Astrocyte of the cerebellum (primary cell): ENCODE measurements around the gene HTT.

ENCODE experiments used
- DNase-seq: peaks from one replicate; pipeline ENCODE4 v3.0.0-alpha.2; 2011; ENCODE audit warnings: low read depth
- H3K4me3 ChIP-seq: 2 replicates; pipeline ENCODE4 v1.5.1; 2011; ENCODE audit warnings: mild to moderate bottlenecking, low read depth, low read length, moderate library complexity
- in situ Hi-C: cut with HindIII; loops from 2 replicates; pipeline ENCODE4 v1.10.0; 2017; ENCODE audit warnings: low sequenced_read_pairs
- TF ChIP-seq, protein P1 (sequence below): IDR thresholded peaks from 2 replicates; pipeline ENCODE4 v1.5.1; 2012; ENCODE audit warnings: low read length, low read depth, moderate library complexity, mild to moderate bottlenecking; ENCODE audit errors: missing control alignments

HTT gene

DNA sequence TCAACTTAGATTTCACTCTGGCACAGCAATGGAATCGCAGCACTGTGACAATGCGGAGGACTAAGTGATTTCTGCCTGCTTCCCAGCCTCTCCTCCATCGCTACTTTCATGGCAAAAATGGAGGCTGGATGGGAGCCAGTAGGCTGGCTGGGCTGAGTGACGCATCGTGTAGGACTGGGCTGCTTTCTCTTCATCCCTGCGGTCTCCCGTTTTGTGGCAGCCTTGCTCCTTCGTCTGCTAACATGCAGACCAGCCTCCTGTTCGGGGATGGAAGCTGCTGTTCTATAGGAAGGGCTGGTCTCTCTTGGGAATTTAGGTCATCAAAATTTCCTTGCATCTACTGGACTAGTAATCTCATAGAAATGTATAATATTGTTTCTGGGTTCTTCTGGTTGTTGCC, 202.5 kb downstream of the HTT start:
- DNase-seq: peak; percentile 69
- TF ChIP-seq, protein P1, sequence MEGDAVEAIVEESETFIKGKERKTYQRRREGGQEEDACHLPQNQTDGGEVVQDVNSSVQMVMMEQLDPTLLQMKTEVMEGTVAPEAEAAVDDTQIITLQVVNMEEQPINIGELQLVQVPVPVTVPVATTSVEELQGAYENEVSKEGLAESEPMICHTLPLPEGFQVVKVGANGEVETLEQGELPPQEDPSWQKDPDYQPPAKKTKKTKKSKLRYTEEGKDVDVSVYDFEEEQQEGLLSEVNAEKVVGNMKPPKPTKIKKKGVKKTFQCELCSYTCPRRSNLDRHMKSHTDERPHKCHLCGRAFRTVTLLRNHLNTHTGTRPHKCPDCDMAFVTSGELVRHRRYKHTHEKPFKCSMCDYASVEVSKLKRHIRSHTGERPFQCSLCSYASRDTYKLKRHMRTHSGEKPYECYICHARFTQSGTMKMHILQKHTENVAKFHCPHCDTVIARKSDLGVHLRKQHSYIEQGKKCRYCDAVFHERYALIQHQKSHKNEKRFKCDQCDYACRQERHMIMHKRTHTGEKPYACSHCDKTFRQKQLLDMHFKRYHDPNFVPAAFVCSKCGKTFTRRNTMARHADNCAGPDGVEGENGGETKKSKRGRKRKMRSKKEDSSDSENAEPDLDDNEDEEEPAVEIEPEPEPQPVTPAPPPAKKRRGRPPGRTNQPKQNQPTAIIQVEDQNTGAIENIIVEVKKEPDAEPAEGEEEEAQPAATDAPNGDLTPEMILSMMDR: no peak
- H3K4me3 ChIP-seq: no peak overlapping the region
- in situ Hi-C loops: no loop called here

DNA sequence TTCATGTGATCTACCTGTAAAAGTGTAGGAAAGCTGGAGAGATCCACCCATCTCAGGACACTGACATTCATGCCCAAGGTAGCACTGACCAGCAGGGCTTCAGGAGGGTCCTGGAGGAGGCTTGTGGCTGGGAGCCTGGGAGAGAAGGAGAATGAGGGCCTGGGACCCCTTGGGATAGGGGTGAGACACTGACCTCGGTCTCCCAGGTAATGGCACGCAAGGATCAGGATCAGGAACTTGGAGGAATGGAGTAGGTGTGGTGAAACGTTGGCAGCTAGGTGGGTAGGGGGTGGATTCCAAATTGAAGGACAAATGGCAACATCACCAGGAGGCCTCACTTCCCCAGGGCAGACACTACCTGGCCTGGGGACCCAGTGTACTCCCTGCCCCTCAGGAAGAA, 206.0 kb downstream of the HTT start:
- TF ChIP-seq, protein P1: no peak
- in situ Hi-C loops: no loop called here
- H3K4me3 ChIP-seq: no peak overlapping the region
- DNase-seq: no peak

DNA sequence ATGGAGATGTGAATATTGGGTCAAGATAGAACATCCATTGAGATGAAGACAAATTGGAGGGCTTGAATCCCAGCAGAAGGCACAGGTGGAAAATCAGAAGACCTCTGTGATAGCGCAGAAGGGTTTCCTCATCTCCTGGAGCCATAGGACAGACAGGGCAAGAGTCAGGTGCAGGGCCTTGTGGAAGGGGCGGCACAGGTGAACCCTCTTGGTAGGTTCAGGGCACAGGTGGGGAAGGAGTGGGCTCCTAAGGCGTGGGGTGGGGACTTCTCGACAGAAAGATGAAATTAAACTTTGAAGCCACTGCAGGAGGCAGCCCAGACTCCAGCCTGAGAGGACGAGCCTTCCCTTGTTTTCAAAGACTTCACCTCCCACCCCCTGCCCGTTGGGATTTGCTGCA, 209.0 kb downstream of the HTT start:
- in situ Hi-C loops: no loop called here
- no peak for DNase-seq
- TF ChIP-seq, protein P1: no peak

DNA sequence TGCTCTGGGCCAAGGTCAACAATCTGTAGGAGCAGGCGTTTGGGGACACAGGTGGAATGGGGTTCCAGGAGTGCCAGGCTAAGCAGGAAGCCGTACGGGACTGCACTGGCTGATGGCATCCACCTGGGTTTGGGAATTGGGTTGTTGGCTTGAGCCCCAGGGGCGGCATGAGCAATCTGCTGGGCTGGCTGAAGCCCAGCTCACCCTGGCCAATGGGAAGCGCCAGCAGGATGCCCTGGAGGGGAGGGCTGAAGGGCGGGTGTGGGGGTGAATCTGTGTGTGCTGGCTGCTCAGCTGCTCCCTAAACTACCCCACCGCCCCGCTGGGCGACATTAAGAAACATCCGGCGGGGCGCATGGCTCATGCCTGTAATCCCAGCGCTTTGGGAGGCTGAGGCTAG, 209.4 kb downstream of the HTT start:
- DNase-seq: no peak
- TF ChIP-seq, protein P1: no peak
- in situ Hi-C loops: no loop called here
- no peak overlapping the region for H3K4me3 ChIP-seq

More for the DNA sequence above, 209.0 kb downstream of the HTT start:
- H3K4me3 ChIP-seq: no peak overlapping the region

DNA sequence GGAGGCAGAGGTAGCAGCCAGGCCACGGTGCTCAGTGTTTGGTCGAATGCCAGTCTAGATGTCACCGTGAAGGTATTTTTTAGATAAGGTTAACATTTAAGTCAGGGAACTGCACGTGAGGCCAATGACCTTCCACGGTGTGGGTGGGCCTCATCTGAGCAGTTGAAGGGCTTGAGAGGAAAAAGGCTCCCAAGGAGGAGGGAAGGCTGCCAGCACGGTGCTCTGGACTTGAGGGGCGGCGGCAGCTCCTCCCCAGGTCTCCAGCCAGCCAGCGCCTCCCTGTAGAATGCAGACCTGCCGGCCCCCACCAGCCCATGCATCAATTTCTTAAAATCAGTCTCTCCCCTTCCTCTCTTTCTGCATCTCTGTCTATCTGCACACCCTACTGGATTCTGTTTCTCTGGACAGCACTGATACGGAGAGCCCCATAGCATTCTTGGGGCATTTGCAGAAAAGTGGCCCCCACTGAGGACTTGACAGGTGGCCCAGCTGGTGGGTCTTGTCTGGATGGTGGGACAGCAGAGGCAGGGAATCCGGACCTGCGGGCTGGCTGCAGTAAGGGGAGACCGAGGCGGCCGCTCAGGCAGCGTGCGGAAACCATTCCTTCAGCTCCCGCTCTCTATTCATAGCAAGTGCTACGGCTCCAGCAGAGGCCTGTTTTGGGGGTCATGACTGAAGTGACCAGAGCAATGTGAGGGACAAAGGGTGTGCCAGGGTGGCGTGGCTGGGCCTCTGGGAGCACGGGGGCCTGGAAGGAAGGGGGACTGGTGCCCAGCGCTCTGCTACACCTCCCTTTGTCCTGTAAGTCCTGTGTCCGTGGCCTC, 210.5 kb downstream of the HTT start:
- no peak overlapping the region for H3K4me3 ChIP-seq
- in situ Hi-C loops: no loop called here
- DNase-seq: no peak
- TF ChIP-seq, protein P1: no peak

DNA sequence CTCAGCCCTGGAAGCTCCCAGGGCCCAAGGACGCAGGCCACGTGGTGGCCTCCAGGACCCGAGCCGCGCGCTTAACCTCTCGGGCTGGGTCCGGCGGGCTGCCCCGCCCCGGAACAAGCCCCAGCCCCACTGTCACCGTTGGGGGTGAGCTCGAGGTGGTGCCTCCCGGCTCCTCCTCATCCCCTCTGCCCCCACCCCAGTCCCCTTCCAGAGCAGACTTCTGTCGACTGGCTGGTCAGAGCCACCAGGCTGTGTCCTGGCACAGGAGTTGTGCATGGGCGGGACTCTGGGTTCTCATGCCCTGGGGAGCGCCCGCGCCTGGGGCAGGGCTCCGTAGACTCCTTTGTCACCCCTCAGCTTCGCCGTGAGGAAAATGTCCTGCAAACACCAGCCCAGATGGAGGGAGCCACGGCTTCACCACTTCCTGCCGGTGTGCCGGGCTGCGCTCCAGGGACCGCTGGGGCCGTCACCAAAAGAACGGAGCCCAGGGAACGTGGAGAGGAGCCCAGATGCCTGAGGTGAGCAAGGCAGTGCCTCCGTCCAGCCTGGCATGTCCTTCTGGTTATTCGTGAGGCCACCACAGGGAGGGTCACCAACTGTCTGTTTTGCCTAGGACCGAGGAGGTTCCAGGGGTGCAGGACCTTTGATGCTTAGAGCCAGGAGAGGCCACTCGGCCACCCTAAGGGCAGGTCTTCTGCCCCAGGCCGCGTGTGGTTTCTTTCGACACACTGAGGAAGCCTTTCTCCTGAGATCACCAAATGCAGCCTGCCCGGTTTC, 211.3 kb downstream of the HTT start:
- in situ Hi-C loops: no loop called here
- TF ChIP-seq, protein P1: no peak
- peak; percentile 70 for DNase-seq
- no peak overlapping the region for H3K4me3 ChIP-seq
